DMS53 (cell line): ENCODE results near the gene PADI3.
"Not testable (repeated sequence)": the region's sequence is repeated elsewhere in the genome, so short reads cannot be mapped to it uniquely, and the experiment has no call there.

Experiments
- DNase-seq: peaks from one replicate; lab custom pipeline; 2025; lab: John Stamatoyannopoulos, UW

PADI3 gene

GRCh38 chr1:17241011-17241779, 7.7 kb upstream of the PADI3 start:
- DNase-seq: not testable (repeated sequence)

- not testable (repeated sequence) for DNase-seq
Observed at GRCh38 chr1:17241780-17242074, 7.2 kb upstream of the PADI3 start.

DNA sequence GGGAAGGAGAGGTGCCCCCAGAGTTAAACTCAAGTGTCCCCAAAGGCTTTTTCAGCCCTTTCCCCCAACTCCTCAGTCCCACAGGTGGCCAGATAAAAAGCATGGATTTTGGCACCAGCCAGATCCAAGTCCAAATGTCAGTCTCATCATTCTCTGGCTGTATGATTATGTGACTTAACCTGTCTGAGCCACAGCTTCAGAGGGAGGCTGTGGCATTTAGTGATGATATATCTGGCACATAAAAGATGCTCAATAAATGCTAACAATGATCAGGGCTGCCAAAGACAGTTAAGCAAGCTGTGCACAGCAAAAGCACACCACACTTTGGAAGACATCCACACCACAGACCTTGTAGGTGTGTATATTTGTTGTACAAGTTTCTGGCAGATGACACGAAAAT, 5.6 kb upstream of the PADI3 start:
- DNase-seq: no peak

DNA sequence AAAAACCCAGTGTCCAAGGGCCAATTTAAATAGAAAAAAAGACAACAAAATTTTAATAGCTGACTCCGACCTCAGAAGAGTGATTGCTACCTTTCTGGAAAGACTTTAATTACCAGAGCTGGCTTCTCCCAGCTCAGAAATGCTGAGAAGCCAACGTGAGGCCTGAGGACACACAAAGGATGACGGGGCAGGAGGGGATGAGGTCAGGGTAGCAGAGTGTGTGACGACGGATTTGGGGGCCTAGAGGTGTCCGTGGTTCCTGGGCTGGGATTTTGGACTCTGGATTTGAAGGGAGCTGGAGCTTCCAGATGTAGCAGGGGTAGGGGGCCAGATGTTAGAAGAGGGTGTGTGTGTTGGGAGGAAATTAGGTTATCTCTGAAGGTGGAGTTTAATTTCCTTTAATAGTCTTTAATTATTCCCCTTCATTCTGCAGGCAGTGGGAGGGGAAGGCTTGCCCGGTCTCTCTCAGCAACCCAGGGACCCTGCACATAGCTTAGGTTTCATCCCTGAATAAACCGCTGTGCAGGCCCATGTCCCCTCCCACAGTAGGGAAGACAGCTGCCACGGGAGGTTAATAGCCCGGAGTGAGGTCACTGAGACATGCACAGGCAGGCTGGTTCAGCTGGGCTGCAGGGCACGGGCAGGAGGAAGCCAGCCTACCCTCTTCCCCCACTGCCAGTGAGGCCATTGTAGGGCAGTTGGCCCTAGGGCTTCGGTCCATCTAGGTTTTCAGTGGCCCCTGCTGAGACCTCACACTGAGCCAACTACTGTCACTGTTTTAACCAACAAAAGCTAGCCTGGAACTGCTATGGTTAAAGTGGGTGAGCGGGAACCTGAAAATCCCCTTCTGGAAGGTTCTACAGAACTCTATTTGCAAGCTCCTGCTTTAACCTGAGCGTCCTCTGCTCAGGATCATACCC, 3.8 kb upstream of the PADI3 start:
- peak; percentile 15 for DNase-seq

- DNase-seq: no peak
Observed at GRCh38 chr1:17245816-17246325, 3.0 kb upstream of the PADI3 start.

DNA sequence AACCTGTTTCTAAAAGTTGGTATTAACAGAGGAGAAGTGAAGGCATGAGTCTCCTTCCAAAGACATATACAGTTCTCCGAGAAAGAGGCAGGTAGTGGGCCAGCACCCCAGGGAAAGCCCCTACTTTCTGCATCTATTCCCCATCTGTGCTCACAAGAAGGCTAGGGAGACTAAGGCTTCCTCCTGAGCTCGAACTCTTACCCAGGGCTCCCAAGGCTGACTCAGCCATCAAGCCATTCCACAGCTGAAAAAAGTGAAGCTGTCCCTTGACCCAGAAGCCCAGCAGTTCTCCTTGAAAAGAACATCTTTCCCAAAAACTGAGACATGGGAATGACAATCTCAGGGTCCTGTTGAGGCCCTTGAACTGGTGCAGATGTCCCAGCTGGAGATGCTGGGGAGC, 1.9 kb upstream of the PADI3 start:
- no peak for DNase-seq

- peak; percentile 80 for DNase-seq
Observed at GRCh38 chr1:17250601-17251000, 1.7 kb downstream of the PADI3 start.

DNA sequence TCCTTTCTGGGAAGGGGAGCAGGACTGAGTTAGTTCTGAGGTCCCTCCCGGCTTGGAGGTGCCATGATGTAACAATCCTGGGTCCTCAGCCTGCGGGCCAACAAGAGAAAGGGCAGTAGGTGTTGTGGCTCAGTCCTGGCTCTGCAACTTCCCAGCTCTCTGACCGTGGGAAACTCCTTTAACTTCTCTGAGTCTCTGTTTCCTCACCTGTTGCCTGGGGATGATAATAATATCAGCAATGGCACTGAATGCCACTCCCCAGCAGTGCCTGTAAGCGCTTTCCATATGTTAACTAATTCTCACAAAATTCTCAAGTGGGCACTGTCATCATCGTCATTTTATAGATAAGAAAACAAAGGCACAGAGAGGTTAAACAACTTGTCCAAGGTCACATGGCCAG, 2.3 kb downstream of the PADI3 start:
- no peak for DNase-seq

DNA sequence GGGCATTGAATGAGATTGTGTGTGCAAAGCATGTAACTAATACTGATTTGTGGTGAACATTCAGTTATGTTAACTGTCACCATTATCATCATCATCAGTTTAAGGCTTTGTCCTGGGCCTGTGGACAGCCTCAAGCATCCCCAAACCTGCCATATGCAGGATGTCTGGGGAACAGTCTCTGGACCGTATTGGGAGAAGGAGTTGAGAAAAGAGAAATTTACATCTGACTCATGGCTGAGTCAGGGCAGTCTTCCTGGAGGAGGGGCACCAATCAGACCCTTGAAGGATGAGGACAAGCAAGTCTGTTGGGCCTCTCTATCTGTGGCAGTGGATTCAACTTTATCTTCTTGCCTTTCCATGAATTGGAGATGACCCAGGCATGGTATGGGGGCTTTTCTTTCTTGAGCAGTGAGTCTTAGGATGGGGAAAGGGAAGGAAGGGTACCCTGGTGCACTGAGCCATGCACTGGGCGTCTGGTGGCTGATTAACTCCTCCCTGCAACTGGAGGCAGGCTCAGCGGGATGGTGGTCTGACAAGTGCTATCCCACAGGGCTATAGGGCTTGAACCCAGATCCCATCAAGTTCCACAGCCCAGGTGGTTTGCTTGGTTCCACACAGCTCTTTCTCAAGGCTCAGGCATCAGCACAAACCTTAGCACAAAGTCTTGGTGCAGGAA, 2.9 kb downstream of the PADI3 start:
- DNase-seq: no peak

- no peak for DNase-seq
Observed at GRCh38 chr1:17255336-17255735, 6.4 kb downstream of the PADI3 start.

DNA sequence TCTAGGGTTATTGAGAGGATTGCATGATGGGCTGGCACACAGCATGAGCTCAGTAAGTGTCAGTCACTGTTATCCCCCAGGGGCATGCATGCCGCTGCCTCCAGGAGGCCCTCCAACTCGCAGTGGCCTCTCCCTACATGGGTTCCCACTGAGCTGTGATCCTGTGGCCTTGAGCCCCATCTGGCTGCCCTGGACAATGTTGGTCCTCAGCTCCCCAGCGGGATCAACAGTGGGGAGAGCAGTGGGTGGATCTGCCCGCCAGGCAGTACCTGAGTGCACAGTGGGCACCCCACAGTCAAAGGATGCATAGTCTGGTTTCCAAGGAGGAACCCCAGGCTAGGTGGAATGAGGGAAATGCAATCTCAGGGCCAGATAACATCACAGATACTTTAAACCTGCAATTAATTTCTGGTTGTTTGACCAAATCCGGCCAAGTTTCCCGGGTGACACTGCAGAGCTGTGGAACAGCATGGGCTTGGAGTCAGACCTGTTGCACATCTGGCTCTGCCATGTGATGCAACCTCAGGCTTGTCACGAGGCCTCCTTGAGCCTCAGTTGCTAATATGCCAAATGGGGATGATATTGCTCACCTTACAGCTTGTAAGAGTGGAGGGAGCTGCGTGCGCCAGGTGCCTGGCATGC, 9.3 kb downstream of the PADI3 start:
- no peak for DNase-seq

DNA sequence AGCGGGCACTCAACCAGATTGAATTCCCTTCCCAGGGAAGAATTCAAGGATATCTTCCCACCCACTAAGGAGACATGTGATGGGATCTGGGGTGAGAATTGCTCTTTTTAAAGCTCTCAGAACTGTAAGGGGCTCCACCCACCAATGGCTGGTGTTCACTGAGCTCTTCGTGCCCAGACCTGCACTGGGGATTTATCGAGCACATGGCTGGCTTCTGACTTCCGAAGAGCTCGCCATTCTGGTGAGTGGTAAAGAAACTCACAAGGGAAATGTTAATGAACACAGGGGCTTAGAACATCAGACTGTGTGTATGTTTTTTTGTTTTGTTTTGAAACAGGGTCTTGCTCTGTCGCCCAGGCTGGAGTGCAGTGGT, 9.8 kb downstream of the PADI3 start:
- no peak for DNase-seq

DNA sequence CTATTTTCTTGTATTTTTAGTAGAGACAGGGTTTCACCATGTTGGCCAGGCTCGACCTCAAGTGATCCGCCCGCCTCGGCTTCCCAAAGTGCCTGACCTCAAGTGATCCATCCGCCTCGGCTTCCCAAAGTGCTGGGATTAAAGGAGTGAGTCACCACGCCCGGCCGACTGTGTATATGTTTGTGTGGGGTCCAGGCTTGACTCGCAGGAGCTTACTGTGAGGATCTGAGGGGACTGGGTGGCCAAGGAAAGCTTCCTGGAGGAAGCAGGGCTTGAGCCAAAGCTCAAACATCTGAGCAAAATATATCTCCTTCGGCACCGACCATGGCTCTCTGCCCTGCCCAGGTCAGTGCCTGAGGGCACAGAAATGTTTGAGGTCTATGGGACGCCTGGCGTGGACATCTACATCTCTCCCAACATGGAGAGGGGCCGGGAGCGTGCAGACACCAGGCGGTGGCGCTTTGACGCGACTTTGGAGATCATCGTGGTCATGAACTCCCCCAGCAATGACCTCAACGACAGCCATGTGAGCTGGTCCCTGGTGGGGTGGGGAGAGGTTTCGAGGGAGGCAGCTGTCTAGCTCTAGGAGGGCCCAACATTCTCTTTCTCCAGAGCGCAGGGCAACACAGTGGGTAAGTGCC, 10.5 kb downstream of the PADI3 start:
- no peak for DNase-seq

- DNase-seq: no peak
Observed at GRCh38 chr1:17260264-17260663, 11.4 kb downstream of the PADI3 start.

GRCh38 chr1:17260738-17261137, 11.8 kb downstream of the PADI3 start:
- DNase-seq: no peak

DNA sequence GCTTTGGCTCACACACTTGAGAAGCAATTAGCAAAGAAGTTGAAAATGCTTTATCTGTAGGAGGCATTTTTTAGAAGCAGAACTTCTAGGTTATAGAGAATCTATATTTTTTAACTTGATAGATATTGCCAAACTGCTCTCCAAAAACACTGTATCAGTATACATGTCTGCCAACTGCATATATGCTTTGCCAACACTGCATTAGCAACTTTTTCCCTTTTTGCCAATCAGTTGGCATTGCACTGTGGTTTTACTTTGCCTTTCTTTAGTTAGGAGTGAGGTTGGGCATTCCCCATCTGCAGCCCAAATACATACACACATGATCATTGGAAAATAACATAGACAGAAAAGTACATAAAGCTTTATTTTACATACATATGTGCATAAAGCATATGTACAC, 15.0 kb downstream of the PADI3 start:
- DNase-seq: no peak

DNA sequence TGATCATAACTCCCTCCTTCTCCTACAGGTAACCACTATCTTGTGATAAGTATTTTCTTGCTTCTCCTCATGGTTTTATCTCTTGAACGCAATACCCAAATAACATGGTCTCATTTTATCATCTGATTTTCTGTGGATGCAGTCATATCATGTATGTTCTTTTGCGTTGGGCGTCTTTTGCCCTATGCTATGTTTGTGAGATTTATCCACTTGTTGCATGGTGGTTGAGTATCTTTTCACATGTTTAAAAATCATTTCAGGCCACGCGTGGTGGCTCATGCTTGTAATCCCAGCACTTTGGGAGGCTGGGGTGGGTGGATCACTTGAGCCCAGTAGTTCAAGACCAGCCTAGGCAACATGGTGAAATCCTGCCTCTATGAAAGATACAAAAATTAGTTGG, 15.6 kb downstream of the PADI3 start:
- DNase-seq: no peak

DNA sequence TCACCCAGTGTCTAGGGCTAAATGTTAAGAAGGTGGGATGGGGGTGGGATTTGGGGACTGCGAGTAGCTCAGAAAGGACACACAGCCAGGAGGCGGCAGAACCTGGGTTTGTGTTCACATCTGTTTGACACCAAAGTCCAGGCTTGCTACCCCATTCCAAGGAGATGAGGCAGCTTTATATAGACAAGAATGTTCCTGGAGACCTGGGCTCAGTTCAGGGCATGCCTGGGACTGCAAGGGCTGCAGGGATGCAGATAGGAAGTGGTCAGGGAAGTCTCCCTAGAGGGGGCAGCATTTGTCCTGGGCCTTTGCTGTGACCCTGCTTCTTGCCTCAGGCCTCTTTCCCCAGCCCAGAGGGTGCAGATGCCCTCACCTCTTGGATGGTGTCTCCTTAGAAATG, 16.3 kb downstream of the PADI3 start:
- DNase-seq: no peak

DNA sequence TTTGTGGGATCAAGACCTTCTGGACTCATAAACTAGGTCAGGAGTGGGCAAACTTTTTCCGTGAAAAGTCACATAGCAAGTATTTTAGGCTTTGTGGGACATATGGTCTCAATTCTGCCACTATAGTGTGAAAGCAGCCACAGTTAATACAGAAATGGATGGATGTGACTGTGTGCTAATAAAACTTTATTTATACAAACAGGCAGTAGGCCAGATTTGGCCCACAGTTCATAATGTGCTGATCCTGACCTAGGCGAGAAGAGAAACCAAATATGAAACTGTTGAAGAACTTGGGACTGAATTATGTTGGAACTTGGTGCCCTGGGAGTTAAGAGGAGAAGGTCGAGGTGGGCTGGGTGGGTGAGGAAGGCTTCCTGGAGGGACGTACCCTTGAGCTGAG, 17.1 kb downstream of the PADI3 start:
- no peak for DNase-seq

DNA sequence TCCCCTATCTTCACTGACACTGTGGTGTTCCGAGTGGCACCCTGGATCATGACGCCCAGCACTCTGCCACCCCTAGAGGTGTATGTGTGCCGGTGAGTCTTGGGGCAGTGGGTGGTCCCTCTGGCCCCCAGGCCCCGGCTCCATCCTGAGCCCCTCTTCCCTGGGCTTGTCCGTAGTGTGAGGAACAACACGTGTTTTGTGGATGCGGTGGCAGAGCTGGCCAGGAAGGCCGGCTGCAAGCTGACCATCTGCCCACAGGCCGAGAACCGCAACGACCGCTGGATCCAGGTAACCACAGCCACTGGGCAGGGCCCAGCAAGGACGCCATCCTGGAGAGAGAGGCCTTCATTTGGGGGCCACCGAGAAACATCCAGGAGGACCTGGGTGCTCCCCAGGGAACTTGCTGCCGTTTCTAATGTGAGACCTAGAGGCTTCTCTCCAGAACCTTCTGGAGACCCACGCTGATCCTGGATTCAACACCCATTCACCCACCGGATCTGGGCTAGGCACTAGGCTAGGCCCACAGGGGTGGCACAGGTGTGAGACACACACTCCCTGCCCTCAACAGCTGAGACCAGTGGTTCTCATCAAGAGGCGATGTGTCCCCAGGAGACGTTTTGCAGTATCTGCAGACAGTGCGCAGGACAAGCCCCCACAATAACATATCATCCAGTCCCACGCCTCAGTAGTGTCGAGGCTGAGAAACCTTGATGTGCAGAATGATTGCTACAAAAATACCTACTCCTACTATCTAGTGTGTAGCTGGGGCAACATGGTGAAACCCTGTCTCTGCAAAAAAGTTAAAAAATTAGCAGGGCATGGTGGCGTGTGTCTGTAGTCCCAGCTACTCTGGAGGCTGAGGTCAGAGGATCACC, 22.2 kb downstream of the PADI3 start:
- DNase-seq: no peak

DNA sequence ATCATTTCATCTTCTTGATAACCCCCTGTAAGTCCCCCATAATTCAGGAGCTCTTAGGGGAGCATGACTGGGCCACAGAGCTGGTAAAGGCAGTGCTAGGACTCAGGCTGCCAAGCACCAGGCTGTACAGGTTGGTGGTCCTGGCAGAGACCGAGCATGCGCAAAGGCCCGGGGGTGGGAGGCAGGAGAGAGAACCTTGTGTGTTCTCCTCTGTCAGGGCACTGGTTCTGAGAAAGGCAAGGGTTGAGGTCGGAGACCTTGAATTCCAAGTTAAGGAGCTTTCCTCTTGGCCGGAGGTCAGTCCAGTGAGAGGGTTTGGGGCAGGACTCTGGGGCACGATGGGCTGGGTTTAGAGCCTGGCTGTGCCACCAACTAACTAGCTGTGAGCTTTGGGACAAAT, 23.2 kb downstream of the PADI3 start:
- no peak for DNase-seq
